Fibroblast of lung (primary cell): Measurements from ENCODE around the gene PLCL1. TPM values are rescaled to one million over a fixed set of nuclear protein-coding genes. Genes with fewer than 3 reads are reported as not detected.
A peak's percentile ranks its signal among the peaks of the same experiment; 100 is the strongest.

Experiments
- DNase-seq, 2 donors: peaks; one replicate each; pipeline versions ENCODE4 v3.0.0 to v3.0.0-alpha.2; 2010; ENCODE audit warnings: low read depth in 2 of 2
- H2AFZ ChIP-seq: 2 replicates; pipeline ENCODE4 v1.5.1; 2012; ENCODE audit warnings: low read length, control low read depth, inconsistent platforms
- H3K27ac ChIP-seq: 2 replicates; pipeline ENCODE4 v1.5.1; 2011; ENCODE audit warnings: low read length, control low read depth; ENCODE audit not compliant: insufficient read depth
- H3K27me3 ChIP-seq: 2 replicates; pipeline ENCODE4 v1.5.1; 2011; ENCODE audit warnings: mild to moderate bottlenecking, low read length; ENCODE audit not compliant: control insufficient read depth, insufficient read depth
- H3K36me3 ChIP-seq: 2 replicates; pipeline ENCODE4 v1.5.1; 2011; ENCODE audit warnings: low read length; ENCODE audit not compliant: control insufficient read depth, insufficient read depth
- H3K4me1 ChIP-seq: 2 replicates; pipeline ENCODE4 v1.5.1; 2011; ENCODE audit warnings: low read length; ENCODE audit not compliant: control insufficient read depth, insufficient read depth; ENCODE audit errors: extremely low read depth
- H3K4me2 ChIP-seq: 2 replicates; pipeline ENCODE4 v1.5.1; 2011; ENCODE audit warnings: low read length, control low read depth; ENCODE audit not compliant: insufficient read depth; ENCODE audit errors: extremely low read depth
- H3K4me3 ChIP-seq, 4 experiments: fragments of 200-600 bp in 1 of 4; sonication (generic) in 1 of 4; replicated peaks in 1 of 4; 2 replicates each; pipeline ENCODE4 v1.5.1; 2011 to 2016; ENCODE audit warnings: low read length in 4 of 4, low read depth in 3 of 4, mild to moderate bottlenecking in 3 of 4, control low read depth in 2 of 4, inconsistent platforms in 1 of 4, mixed read lengths in 1 of 4; ENCODE audit not compliant: insufficient read depth in 1 of 4; ENCODE audit errors: control extremely low read depth in 1 of 4
- H3K79me2 ChIP-seq: 2 replicates; pipeline ENCODE4 v1.5.1; 2012; ENCODE audit warnings: mild to moderate bottlenecking, low read length, inconsistent platforms; ENCODE audit not compliant: control insufficient read depth, insufficient read depth
- H3K9ac ChIP-seq: 2 replicates; pipeline ENCODE4 v1.5.1; 2011; ENCODE audit warnings: mild to moderate bottlenecking, low read length, control low read depth; ENCODE audit not compliant: insufficient read depth
- H3K9me3 ChIP-seq: 2 replicates; pipeline ENCODE4 v1.5.1; 2012; ENCODE audit warnings: low read depth, low read length; ENCODE audit not compliant: control insufficient read depth, insufficient read depth
- H4K20me1 ChIP-seq: 2 replicates; pipeline ENCODE4 v1.5.1; 2011; ENCODE audit warnings: low read length; ENCODE audit not compliant: control insufficient read depth, insufficient read depth; ENCODE audit errors: extremely low read depth
- EZH2 ChIP-seq: IDR thresholded peaks from 2 replicates; pipeline ENCODE4 v1.5.1; 2012; ENCODE audit warnings: low read length, control low read depth, mild to moderate bottlenecking; ENCODE audit errors: missing control alignments
- polyA plus RNA-seq, 2 donors: library from polyadenylated mRNA; depleted of rRNA in 1 of 2; stranded (reverse) in 1 of 2; unstranded in 1 of 2; fragments of >200 nt; gene quantifications; 2 replicates each; pipeline ENCODE4 v1.2.1, GENCODE V29; 2011 to 2012; ENCODE audit warnings: missing spikeins in 1 of 2
- total RNA-seq: library from RNA; depleted of rRNA; stranded (reverse); fragments of >200 nt; gene quantifications from 2 replicates; pipeline ENCODE4 v1.2.1, GENCODE V29; 2014
- TF ChIP-seq, protein P1 (sequence below), 2 donors: IDR thresholded peaks in 1 of 2; conservative IDR thresholded peaks in 1 of 2; 1 replicate in 1 of 2; 2 replicates in 1 of 2; pipeline ENCODE4 v1.5.1; 2011 to 2012; ENCODE audit warnings: low read length in 2 of 2, control low read depth in 1 of 2, inconsistent platforms in 1 of 2, low read depth in 1 of 2, mild to moderate bottlenecking in 1 of 2

PLCL1 gene
- total and polyA plus RNA-seq, 2 donors (not counting 1 experiment from before 2014, with no cell fraction given) = 0.48 to 0.83 TPM

DNA sequence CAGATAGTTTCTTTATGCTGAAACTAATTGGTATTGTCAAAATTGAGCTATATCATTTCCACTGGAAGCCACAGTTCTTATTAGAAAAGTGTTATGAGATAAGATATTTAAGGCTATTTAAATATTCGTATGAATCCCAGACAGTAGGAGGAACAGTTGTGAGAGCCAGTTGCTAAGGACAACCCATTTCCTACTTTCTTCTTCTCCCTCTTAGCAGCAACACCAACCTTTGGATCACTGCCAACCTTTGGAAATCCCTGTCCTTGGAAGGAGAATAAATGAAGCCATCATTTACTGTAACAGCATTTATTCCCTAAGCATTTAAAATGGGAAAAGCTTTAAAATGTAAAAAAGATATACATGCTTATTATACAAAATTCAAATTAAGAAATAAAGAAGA lies 85.8 kb downstream of the PLCL1 start:
- H3K79me2 ChIP-seq = no peaks in the 10 kb centered on the region
- no peaks in the 10 kb centered on the region for H4K20me1 ChIP-seq
- TF ChIP-seq, protein P1, sequence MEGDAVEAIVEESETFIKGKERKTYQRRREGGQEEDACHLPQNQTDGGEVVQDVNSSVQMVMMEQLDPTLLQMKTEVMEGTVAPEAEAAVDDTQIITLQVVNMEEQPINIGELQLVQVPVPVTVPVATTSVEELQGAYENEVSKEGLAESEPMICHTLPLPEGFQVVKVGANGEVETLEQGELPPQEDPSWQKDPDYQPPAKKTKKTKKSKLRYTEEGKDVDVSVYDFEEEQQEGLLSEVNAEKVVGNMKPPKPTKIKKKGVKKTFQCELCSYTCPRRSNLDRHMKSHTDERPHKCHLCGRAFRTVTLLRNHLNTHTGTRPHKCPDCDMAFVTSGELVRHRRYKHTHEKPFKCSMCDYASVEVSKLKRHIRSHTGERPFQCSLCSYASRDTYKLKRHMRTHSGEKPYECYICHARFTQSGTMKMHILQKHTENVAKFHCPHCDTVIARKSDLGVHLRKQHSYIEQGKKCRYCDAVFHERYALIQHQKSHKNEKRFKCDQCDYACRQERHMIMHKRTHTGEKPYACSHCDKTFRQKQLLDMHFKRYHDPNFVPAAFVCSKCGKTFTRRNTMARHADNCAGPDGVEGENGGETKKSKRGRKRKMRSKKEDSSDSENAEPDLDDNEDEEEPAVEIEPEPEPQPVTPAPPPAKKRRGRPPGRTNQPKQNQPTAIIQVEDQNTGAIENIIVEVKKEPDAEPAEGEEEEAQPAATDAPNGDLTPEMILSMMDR (conservative IDR thresholded peaks at IDR 0.05 in 1 of 2, IDR thresholded peaks at IDR 0.05 in 1 of 2; ENCODE audit: low read depth in 1 of 2, low read length in 2 of 2) = no peak
- no peak for TF ChIP-seq EZH2
- H2AFZ ChIP-seq = no peak overlapping the region
- no peaks in the 10 kb centered on the region for H3K4me1 ChIP-seq
- H3K9ac ChIP-seq = no peak overlapping the region
- no peak for DNase-seq
- H3K4me2 ChIP-seq = no peak overlapping the region
- H3K9me3 ChIP-seq = no peaks in the 10 kb centered on the region
- H3K36me3 ChIP-seq = no peaks in the 10 kb centered on the region
- no peak overlapping the region for H3K27ac ChIP-seq
- H3K4me3 ChIP-seq = no peak overlapping the region
- no peaks in the 10 kb centered on the region for H3K27me3 ChIP-seq

DNA sequence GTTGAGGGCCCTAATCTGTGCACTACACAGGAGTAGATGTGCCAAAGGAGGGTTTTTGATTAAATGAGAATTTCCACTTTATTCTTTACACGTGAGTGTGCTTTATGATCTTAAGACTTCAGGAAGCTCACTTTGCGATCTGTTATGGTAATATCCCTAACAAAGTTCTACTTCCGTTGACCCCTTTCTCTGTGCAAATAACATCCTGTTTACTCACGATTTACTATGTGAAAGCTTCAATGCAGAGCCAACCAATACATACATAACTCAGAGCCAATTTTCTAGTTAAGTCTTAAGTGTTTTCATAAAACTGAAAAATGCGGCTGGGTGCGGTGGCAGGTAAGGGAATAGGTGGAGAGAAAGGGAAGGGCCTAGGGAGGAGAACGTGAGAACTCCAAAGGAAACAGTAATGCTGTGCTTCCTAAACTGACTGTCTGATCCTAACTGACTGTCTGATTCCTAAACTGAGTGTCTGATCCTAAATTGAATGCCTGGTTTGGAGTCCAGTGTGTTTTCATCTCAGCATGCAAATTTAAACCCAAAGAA lies 87.6 kb downstream of the PLCL1 start:
- no peak for TF ChIP-seq EZH2
- TF ChIP-seq, protein P1 (conservative IDR thresholded peaks at IDR 0.05 in 1 of 2, IDR thresholded peaks at IDR 0.05 in 1 of 2; ENCODE audit: low read depth in 1 of 2, low read length in 2 of 2) = no peak
- DNase-seq = no peak
- H3K4me1 ChIP-seq = no peaks in the 10 kb centered on the region
- no peak overlapping the region for H3K4me2 ChIP-seq
- H3K4me3 ChIP-seq = no peak overlapping the region
- H3K27me3 ChIP-seq = no peaks in the 10 kb centered on the region
- no peak overlapping the region for H3K9ac ChIP-seq
- H3K79me2 ChIP-seq = no peaks in the 10 kb centered on the region
- H4K20me1 ChIP-seq = no peaks in the 10 kb centered on the region
- H3K27ac ChIP-seq = no peak overlapping the region
- no peak overlapping the region for H2AFZ ChIP-seq
- H3K9me3 ChIP-seq = no peaks in the 10 kb centered on the region
- H3K36me3 ChIP-seq = no peaks in the 10 kb centered on the region

DNA sequence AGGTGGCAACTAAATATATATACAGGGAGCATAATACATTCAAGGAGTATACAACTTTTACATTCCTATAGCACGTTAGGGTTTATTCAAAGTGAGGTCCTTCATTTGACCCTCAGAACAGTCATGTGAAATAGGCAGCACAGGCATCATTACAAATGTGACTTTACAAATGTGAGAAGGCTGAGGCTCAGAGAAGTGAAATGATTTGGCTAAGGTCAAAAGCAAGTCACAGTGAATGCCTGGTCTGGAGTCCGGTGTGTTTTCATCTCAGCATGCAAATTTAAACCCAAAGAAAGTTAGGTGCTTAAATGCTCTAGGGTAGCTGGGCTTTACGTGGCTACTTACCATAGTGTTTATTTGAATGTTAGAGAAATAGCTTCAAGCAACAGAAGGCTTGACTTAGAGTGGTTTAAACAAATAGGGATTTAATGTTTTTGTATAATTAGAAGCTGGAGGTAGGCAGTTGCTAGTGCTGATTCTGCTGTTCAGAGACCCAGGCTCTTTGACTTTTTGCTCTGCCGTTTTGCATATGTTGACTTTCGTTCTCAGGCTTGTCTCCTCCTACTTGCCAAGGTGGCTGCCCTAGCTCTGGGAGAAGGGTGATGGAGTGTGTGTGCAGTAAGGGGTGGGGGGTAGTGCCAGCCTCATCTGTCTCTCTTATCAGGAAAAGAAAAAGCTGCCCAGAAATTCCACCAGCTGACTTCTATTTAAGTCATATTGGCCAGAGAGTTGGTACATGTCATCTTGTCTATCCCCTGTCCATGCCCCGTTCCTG lies 89.2 kb downstream of the PLCL1 start:
- no peak for DNase-seq
- H3K4me1 ChIP-seq = no peaks in the 10 kb centered on the region
- H3K36me3 ChIP-seq = no peaks in the 10 kb centered on the region
- no peak overlapping the region for H3K4me2 ChIP-seq
- no peaks in the 10 kb centered on the region for H3K27me3 ChIP-seq
- H3K4me3 ChIP-seq = no peak overlapping the region
- H3K9ac ChIP-seq = no peak overlapping the region
- peak overlapping the region; percentile 28 for H2AFZ ChIP-seq
- no peaks in the 10 kb centered on the region for H3K79me2 ChIP-seq
- TF ChIP-seq, protein P1 (conservative IDR thresholded peaks at IDR 0.05 in 1 of 2, IDR thresholded peaks at IDR 0.05 in 1 of 2; ENCODE audit: low read depth in 1 of 2, low read length in 2 of 2) = no peak
- TF ChIP-seq EZH2 = no peak
- H4K20me1 ChIP-seq = no peaks in the 10 kb centered on the region
- no peak overlapping the region for H3K27ac ChIP-seq
- no peaks in the 10 kb centered on the region for H3K9me3 ChIP-seq
